Measurements from ENCODE around the gene CYSTM1. TPM values are rescaled to one million over a fixed set of nuclear protein-coding genes. Genes with fewer than 3 reads are reported as not detected.

The CYSTM1 gene
- total and polyA plus RNA-seq, 2 donors (not counting 3 experiments of a cell fraction or from before 2014, with no cell fraction given): 28.9 to 41.5 TPM

- no peaks in the 10 kb centered on the region for H3K9me1 ChIP-seq (replicated peaks; ENCODE audit: control insufficient read depth, extremely low read depth, insufficient read depth, low read length)
- ChIA-PET POLR2A (no interaction called here), CTCF (no interaction called here)
- H3K79me2 ChIP-seq (ENCODE audit: control insufficient read depth, insufficient read depth, low read length): no peaks in the 10 kb centered on the region
- H3K27me3 ChIP-seq (ENCODE audit: control insufficient read depth in 2 of 2, insufficient read depth in 2 of 2, low read length in 2 of 2): no peaks in the 10 kb centered on the region
- H2AFZ ChIP-seq (ENCODE audit: low read depth, low read length): no peak overlapping the region
- intact Hi-C loops (cut with micrococcal nuclease): no loop called here
- no peak overlapping the region for H3K4me3 ChIP-seq (replicated peaks in 1 of 3; ENCODE audit: insufficient read depth in 1 of 3, low read depth in 1 of 3, low read length in 3 of 3)
- H3K9me3 ChIP-seq (replicated peaks; ENCODE audit: control insufficient read depth, insufficient read depth, low read length): no peaks in the 10 kb centered on the region
- H3K36me3 ChIP-seq (ENCODE audit: control insufficient read depth in 2 of 2, extremely low read depth in 1 of 2, insufficient read depth in 2 of 2, low read length in 2 of 2): no peaks in the 10 kb centered on the region
- no peaks in the 10 kb centered on the region for H4K20me1 ChIP-seq (replicated peaks; ENCODE audit: control insufficient read depth, extremely low read depth, insufficient read depth, low read length)
- dilution Hi-C loops (cut with MboI; ENCODE audit: extremely low pct_ligation_motif_present, low sequenced_read_pairs): no loop called here
- no peak for FAIRE-seq
- no peak overlapping the region for H3K9ac ChIP-seq (replicated peaks; ENCODE audit: extremely low read depth, insufficient read depth, low read length)
- no peak for TF ChIP-seq POLR2AphosphoS5 (IDR thresholded peaks at IDR 0.05; ENCODE audit: insufficient read depth, low read depth, low read length)
- no peak for TF ChIP-seq EZH2 (IDR thresholded peaks at IDR 0.05; ENCODE audit: borderline replicate concordance, low read depth, low read length, severe bottlenecking)
- TF ChIP-seq MAX (IDR thresholded peaks at IDR 0.05; ENCODE audit: insufficient read depth, insufficient read length): no peak
- no peak for TF ChIP-seq MYC (IDR thresholded peaks at IDR 0.05; ENCODE audit: low read depth, low read length)
- TF ChIP-seq, protein P1, sequence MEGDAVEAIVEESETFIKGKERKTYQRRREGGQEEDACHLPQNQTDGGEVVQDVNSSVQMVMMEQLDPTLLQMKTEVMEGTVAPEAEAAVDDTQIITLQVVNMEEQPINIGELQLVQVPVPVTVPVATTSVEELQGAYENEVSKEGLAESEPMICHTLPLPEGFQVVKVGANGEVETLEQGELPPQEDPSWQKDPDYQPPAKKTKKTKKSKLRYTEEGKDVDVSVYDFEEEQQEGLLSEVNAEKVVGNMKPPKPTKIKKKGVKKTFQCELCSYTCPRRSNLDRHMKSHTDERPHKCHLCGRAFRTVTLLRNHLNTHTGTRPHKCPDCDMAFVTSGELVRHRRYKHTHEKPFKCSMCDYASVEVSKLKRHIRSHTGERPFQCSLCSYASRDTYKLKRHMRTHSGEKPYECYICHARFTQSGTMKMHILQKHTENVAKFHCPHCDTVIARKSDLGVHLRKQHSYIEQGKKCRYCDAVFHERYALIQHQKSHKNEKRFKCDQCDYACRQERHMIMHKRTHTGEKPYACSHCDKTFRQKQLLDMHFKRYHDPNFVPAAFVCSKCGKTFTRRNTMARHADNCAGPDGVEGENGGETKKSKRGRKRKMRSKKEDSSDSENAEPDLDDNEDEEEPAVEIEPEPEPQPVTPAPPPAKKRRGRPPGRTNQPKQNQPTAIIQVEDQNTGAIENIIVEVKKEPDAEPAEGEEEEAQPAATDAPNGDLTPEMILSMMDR (IDR thresholded peaks at IDR 0.05; ENCODE audit: extremely low read depth in 1 of 2, insufficient read depth in 1 of 2, low read depth in 1 of 2, low read length in 2 of 2): no peak
- TF ChIP-seq GATA2 (IDR thresholded peaks at IDR 0.05; ENCODE audit: insufficient read depth, insufficient read length, low read depth, low read length): no peak
- no peak for TF ChIP-seq JUN (IDR thresholded peaks at IDR 0.05; ENCODE audit: borderline replicate concordance, insufficient read depth, insufficient read length, low read depth)
- TF ChIP-seq FOS (IDR thresholded peaks at IDR 0.05; ENCODE audit: borderline replicate concordance, insufficient read depth, low read length): no peak
- no peak for TF ChIP-seq POLR2A (IDR thresholded peaks at IDR 0.05; ENCODE audit: low read depth, low read length)
- no TSS peak for BruUV-seq (replicated peaks)
- DNase-seq (ENCODE audit: low read depth, low spot score): no peak
- H3K27ac ChIP-seq (ENCODE audit: insufficient read depth, low read depth, low read length): no peak overlapping the region
- H3K4me2 ChIP-seq (ENCODE audit: insufficient read depth, low read length): no peak overlapping the region
- H3K4me1 ChIP-seq (ENCODE audit: control insufficient read depth, extremely low read depth, insufficient read depth, low read length): no peaks in the 10 kb centered on the region
Observed at GRCh38 chr5:140189253-140189652, 14.3 kb downstream of the CYSTM1 start.
